H9 (cell line): Measurements from ENCODE around the gene ORC2. TPM values are rescaled to one million over a fixed set of nuclear protein-coding genes. Genes with fewer than 3 reads are reported as not detected.

Source experiments
- DNase-seq: peaks from one replicate; pipeline ENCODE4 v3.0.0-alpha.2; 2017
- H2AFZ ChIP-seq: one replicate; pipeline ENCODE4 v1.6.1; 2013; ENCODE audit warnings: mild to moderate bottlenecking, low read length, control low read depth, moderate library complexity
- H2AK5ac ChIP-seq: 2 replicates; pipeline ENCODE4 v1.6.1; 2013; ENCODE audit warnings: low read length, control low read depth, mixed read lengths; ENCODE audit not compliant: insufficient read length
- H2BK120ac ChIP-seq: one replicate; pipeline ENCODE4 v1.6.1; 2013; ENCODE audit warnings: low read depth, mild to moderate bottlenecking, low read length, control low read depth, inconsistent platforms; ENCODE audit not compliant: poor library complexity, severe bottlenecking
- H2BK12ac ChIP-seq: 2 replicates; pipeline ENCODE4 v1.6.1; 2013; ENCODE audit warnings: low read length, control low read depth, mixed read lengths, low read depth; ENCODE audit not compliant: insufficient read length
- H2BK15ac ChIP-seq: 2 replicates; pipeline ENCODE4 v1.6.1; 2013; ENCODE audit warnings: low read depth, low read length, control low read depth
- H2BK20ac ChIP-seq: one replicate; pipeline ENCODE4 v1.6.1; 2013; ENCODE audit warnings: low read depth, mild to moderate bottlenecking, low read length, control low read depth, inconsistent platforms; ENCODE audit not compliant: poor library complexity, severe bottlenecking
- H2BK5ac ChIP-seq: 2 replicates; pipeline ENCODE4 v1.6.1; 2013; ENCODE audit warnings: low read length, control low read depth, mixed read lengths; ENCODE audit not compliant: insufficient read length
- H3K14ac ChIP-seq: 2 replicates; pipeline ENCODE4 v1.6.1; 2013; ENCODE audit warnings: low read length, control low read depth; ENCODE audit not compliant: insufficient read depth
- H3K18ac ChIP-seq: 2 replicates; pipeline ENCODE4 v1.6.1; 2013; ENCODE audit warnings: low read depth, mild to moderate bottlenecking, mixed read lengths, low read length, control low read depth; ENCODE audit not compliant: insufficient read length
- H3K23ac ChIP-seq: 2 replicates; pipeline ENCODE4 v1.6.1; 2013; ENCODE audit warnings: low read length, control low read depth, mixed read lengths, low read depth; ENCODE audit not compliant: insufficient read length
- H3K23me2 ChIP-seq: 2 replicates; pipeline ENCODE4 v1.6.1; 2013; ENCODE audit warnings: low read depth, mild to moderate bottlenecking, mixed read lengths, low read length, control low read depth; ENCODE audit not compliant: insufficient read length, poor library complexity, severe bottlenecking
- H3K27ac ChIP-seq: 2 replicates; pipeline ENCODE4 v1.5.1; 2013; ENCODE audit warnings: low read length, control low read depth, mixed read lengths, low read depth; ENCODE audit not compliant: insufficient read length
- H3K27me3 ChIP-seq: 2 replicates; pipeline ENCODE4 v1.6.1; 2013; ENCODE audit warnings: low read length, control low read depth, inconsistent platforms; ENCODE audit not compliant: insufficient read depth
- H3K4ac ChIP-seq: 2 replicates; pipeline ENCODE4 v1.6.1; 2013; ENCODE audit warnings: low read depth, mild to moderate bottlenecking, control low read depth, inconsistent platforms, low read length, moderate library complexity
- H3K4me1 ChIP-seq: 2 replicates; pipeline ENCODE4 v1.6.1; 2013; ENCODE audit warnings: low read length, control low read depth, inconsistent platforms; ENCODE audit not compliant: insufficient read depth
- H3K4me2 ChIP-seq: 2 replicates; pipeline ENCODE4 v1.6.1; 2013; ENCODE audit warnings: low read length, control low read depth, mixed read lengths; ENCODE audit not compliant: insufficient read length, insufficient read depth
- H3K56ac ChIP-seq: 2 replicates; pipeline ENCODE4 v1.6.1; 2013; ENCODE audit warnings: low read depth, mild to moderate bottlenecking, mixed read lengths, low read length, control low read depth; ENCODE audit not compliant: insufficient read length
- H3K79me1 ChIP-seq: 2 replicates; pipeline ENCODE4 v1.6.1; 2013; ENCODE audit warnings: low read depth, mild to moderate bottlenecking, moderate library complexity, low read length, control low read depth, inconsistent platforms; ENCODE audit not compliant: insufficient read depth, poor library complexity, severe bottlenecking
- H3K79me2 ChIP-seq: 2 replicates; pipeline ENCODE4 v1.6.1; 2013; ENCODE audit warnings: low read length, control low read depth, inconsistent platforms; ENCODE audit not compliant: insufficient read depth
- H3K9ac ChIP-seq: 2 replicates; pipeline ENCODE4 v1.6.1; 2013; ENCODE audit warnings: low read length, control low read depth, mixed read lengths; ENCODE audit not compliant: insufficient read length; ENCODE audit errors: extremely low read depth
- H3K9me3 ChIP-seq: one replicate; pipeline ENCODE4 v1.6.1; 2013; ENCODE audit warnings: low read depth, low read length, inconsistent platforms; ENCODE audit not compliant: control insufficient read depth
- H3T11ph ChIP-seq: one replicate; pipeline ENCODE4 v1.6.1; 2013; ENCODE audit warnings: mild to moderate bottlenecking, low read length, control low read depth, inconsistent platforms
- H4K20me1 ChIP-seq: one replicate; pipeline ENCODE4 v1.6.1; 2013; ENCODE audit not compliant: control insufficient read depth, insufficient read length, insufficient read depth
- H4K5ac ChIP-seq: 2 replicates; pipeline ENCODE4 v1.6.1; 2013; ENCODE audit warnings: low read depth, mild to moderate bottlenecking, mixed read lengths, low read length, control low read depth; ENCODE audit not compliant: insufficient read length
- H4K8ac ChIP-seq: replicated peaks from 2 replicates; pipeline ENCODE4 v1.6.1; 2013; ENCODE audit warnings: low read length, control low read depth, mixed read lengths, low read depth; ENCODE audit not compliant: insufficient read length
- H4K91ac ChIP-seq: 2 replicates; pipeline ENCODE4 v1.6.1; 2013; ENCODE audit warnings: low read depth, mild to moderate bottlenecking, moderate library complexity, mixed read lengths, low read length, control low read depth; ENCODE audit not compliant: insufficient read length
- H3K27ac Mint-ChIP-seq, 3 experiments: 2 replicates in 2 of 3; 3 replicates in 1 of 3; pipeline ENCODE4 v1.8.0; 2020 to 2021; ENCODE audit warnings: mixed read lengths in 3 of 3, mild to moderate bottlenecking in 1 of 3, moderate library complexity in 1 of 3
- H3K27me3 Mint-ChIP-seq: 2 replicates; pipeline ENCODE4 v1.8.0; 2021; ENCODE audit warnings: low read depth, mild to moderate bottlenecking, moderate library complexity, mixed read lengths
- H3K36me3 Mint-ChIP-seq, 3 experiments: 2 replicates in 2 of 3; 3 replicates in 1 of 3; pipeline ENCODE4 v1.8.0; 2020 to 2021; ENCODE audit warnings: low read depth in 3 of 3, mixed read lengths in 3 of 3; ENCODE audit not compliant: insufficient read depth in 1 of 3
- H3K4me1 Mint-ChIP-seq, 2 experiments: 2 replicates each; pipeline ENCODE4 v1.8.0; 2020; ENCODE audit warnings: mixed read lengths in 2 of 2
- H3K4me3 Mint-ChIP-seq, 2 experiments: 2 replicates in 1 of 2; 3 replicates in 1 of 2; pipeline ENCODE4 v1.8.0; 2020 to 2021; ENCODE audit warnings: mild to moderate bottlenecking in 2 of 2, mixed read lengths in 2 of 2, moderate library complexity in 1 of 2
- H3K9me3 Mint-ChIP-seq, 2 experiments: 2 replicates in 1 of 2; 3 replicates in 1 of 2; pipeline ENCODE4 v1.8.0; 2020; ENCODE audit warnings: mild to moderate bottlenecking in 2 of 2, mixed read lengths in 2 of 2, moderate library complexity in 1 of 2
- CTCF ChIP-seq: fragments of 200-600 bp; sonication (generic); conservative IDR thresholded peaks from 3 replicates; pipeline ENCODE4 v1.8.0; 2021; ENCODE audit warnings: antibody characterized with exemption, mild to moderate bottlenecking
- WGBS: extraction: QIAGEN DNeasy Blood & Tissue Kit; methylation state at CpG from one replicate; pipeline ENCODE4 v1.1.7; 2013; ENCODE audit warnings: missing lambda C conversion rate, low lambda C conversion rate, mixed read lengths; ENCODE audit not compliant: insufficient read length; ENCODE audit errors: extremely low coverage; 5-methylcytosine and 5-hydroxymethylcytosine counted together
- total RNA-seq: library from RNA; stranded (reverse); gene quantifications from 2 replicates; pipeline ENCODE4 v1.2.1, GENCODE V29; 2021

ORC2 gene
- total RNA-seq, 1 experiment from 2014 or later, result 65.2 TPM

GRCh38 chr2:200950378-200950777, 13.1 kb downstream of the ORC2 start:
- H3K56ac ChIP-seq, result no peak overlapping the region
- no peak overlapping the region for H2BK20ac ChIP-seq
- H2BK120ac ChIP-seq, result no peak overlapping the region
- no peaks in the 10 kb centered on the region for H3K79me1 ChIP-seq
- H3K27ac ChIP-seq, result no peak overlapping the region
- no peak for TF ChIP-seq CTCF
- no peak for DNase-seq
- H3K27me3 ChIP-seq, result no peaks in the 10 kb centered on the region
- Mint-ChIP-seq H3K36me3 (peaks cover 25 to 50% (median 47%) of the 10 kb centered on the region in 3 experiments; a peak in 6 of 7 replicates), H3K4me1 (no peaks in the 10 kb centered on the region), H3K27me3 (no peaks in the 10 kb centered on the region), H3K4me3 (no peak overlapping the region), H3K27ac (no peak overlapping the region), H3K9me3 (no peaks in the 10 kb centered on the region)
- H2AK5ac ChIP-seq, result no peak overlapping the region
- H4K91ac ChIP-seq, result no peak overlapping the region
- H3K79me2 ChIP-seq, result no peaks in the 10 kb centered on the region
- no peak overlapping the region for H3K18ac ChIP-seq
- H3K4me1 ChIP-seq, result no peaks in the 10 kb centered on the region
- no peak overlapping the region for H2BK12ac ChIP-seq
- H3K4ac ChIP-seq, result no peak overlapping the region
- H3K14ac ChIP-seq, result no peak overlapping the region
- no peaks in the 10 kb centered on the region for H3K9me3 ChIP-seq
- no peak overlapping the region for H4K5ac ChIP-seq
- no peak overlapping the region for H3K4me2 ChIP-seq
- WGBS, result no CpG with 5 or more reads among the region's 3 CpGs
- H3K23me2 ChIP-seq, result no peaks in the 10 kb centered on the region
- H2BK15ac ChIP-seq, result no peak overlapping the region
- H2BK5ac ChIP-seq, result no peak overlapping the region
- H2AFZ ChIP-seq, result no peak overlapping the region
- H4K8ac ChIP-seq, result no peak overlapping the region
- no peaks in the 10 kb centered on the region for H4K20me1 ChIP-seq
- no peak overlapping the region for H3T11ph ChIP-seq
- no peak overlapping the region for H3K23ac ChIP-seq
- no peak overlapping the region for H3K9ac ChIP-seq
